ENCODE measurements around the gene MYEOV.

Gene MYEOV

GRCh38 chr11:69339983-69340565 is 46.1 kb downstream of the MYEOV start:
- no peak for DNase-seq (ENCODE audit: low read depth, low spot score)

DNA sequence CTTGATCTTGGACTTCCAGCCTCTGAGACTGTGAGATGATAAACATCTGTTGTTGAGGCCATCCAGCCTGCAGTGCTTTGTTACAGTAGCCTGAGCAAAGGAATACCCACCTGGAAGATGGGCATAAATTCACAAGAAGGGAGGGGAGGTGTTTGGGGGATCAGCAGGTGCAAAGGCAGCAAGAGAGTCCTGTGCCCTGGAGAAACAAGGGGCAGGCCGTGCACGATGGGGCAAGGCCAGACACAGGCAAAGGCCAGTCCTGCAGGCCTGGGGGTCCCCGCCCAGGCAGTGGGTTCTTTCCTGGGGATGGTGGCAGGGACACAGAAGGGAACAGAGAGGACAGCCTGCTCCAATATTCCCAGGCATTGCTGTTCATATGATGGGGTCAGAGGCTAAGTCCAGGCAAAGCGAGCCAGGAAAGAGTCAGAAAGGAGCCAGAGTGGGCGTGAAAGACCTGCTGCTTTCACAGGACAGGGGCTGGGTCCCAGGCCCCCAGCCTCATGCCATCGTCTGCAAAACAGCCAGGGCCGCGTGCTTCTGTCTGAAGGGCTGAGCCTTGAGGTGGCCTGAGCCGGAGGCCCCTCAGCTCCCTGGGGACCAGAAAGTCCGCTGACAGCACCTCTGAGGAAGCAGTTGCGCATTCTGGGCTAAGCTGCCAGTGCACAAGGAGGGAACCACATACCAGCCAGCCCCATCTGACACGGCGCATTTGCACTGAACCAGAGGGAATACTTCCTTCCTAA is 48.8 kb downstream of the MYEOV start:
- no peak for DNase-seq (ENCODE audit: low read depth, low spot score)

- DNase-seq (ENCODE audit: low read depth, low spot score), result no peak
Measured at GRCh38 chr11:69343401-69344321, 49.7 kb downstream of the MYEOV start.

DNA sequence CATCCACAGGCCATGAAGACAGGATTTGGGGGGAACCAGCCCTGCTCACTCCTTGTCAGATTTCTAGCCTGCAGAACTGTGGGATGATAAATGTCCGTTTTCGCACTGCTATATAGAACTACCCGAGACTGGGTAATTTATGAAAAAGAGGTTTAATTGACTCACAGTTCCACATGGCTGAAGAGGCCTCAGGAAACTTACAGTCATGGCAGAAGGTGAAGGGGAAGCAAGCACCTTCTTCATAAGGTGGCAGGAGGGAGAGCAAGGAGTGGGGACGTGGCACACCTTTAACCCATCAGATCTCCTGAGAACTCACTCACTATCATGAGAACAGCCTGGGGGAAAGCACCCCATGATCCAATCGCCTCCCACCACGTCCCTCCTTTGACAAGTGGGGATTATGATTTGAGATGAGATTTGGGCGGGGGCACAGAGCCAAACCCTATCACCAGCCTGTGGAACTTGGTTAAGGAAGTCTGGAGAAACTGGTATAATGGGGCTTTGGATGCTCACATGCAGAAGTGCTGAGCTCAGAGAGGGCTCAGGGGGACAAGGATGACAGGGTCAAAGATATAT is 50.7 kb downstream of the MYEOV start:
- no peak for DNase-seq (ENCODE audit: low read depth, low spot score)

Data from brain pericyte (primary cell).